K562 (cell line): Measurements from ENCODE around the gene VPS35L. TPM values are rescaled to one million over a fixed set of nuclear protein-coding genes. Genes with fewer than 3 reads are reported as not detected.
A peak's percentile ranks its signal among the peaks of the same experiment; 100 is the strongest.

Experiments used
- ARID1B ChIP-seq: fragments of 450-650 bp; IDR thresholded peaks from 2 replicates; pipeline ENCODE4 v1.6.1; 2016; ENCODE audit warnings: antibody characterized with exemption, mild to moderate bottlenecking, inconsistent platforms
- ATF7 ChIP-seq: fragments of 450-650 bp; IDR thresholded peaks from 2 replicates; pipeline ENCODE4 v1.7.1; 2014; ENCODE audit warnings: mild to moderate bottlenecking, moderate library complexity
- BHLHE40 ChIP-seq: IDR thresholded peaks from 2 replicates; pipeline ENCODE4 v1.6.1; 2011; ENCODE audit warnings: low read length, improper control_type of control experiment
- BRD9 ChIP-seq: fragments of 450-650 bp; IDR thresholded peaks from 2 replicates; pipeline ENCODE4 v1.6.1; 2018; ENCODE audit warnings: low read depth; ENCODE audit not compliant: partially characterized antibody
- CTCFL ChIP-seq: IDR thresholded peaks from 2 replicates; pipeline ENCODE4 v1.6.1; 2011; ENCODE audit warnings: borderline replicate concordance, low read depth, mild to moderate bottlenecking, moderate library complexity, low read length; ENCODE audit not compliant: insufficient read depth, poor library complexity, severe bottlenecking
- EGR1 ChIP-seq: fragments of 450-650 bp; conservative IDR thresholded peaks from 2 replicates; pipeline ENCODE4 v1.6.1; 2017; ENCODE audit warnings: mild to moderate bottlenecking
- ETV5 ChIP-seq: sonication (generic); formaldehyde crosslinking; IDR thresholded peaks from 2 replicates; pipeline ENCODE4 v1.4.0; 2020; ENCODE audit warnings: low read depth, mild to moderate bottlenecking, missing genetic modification reagents
- FOXJ2 ChIP-seq: fragments of 200-800 bp; sonication (Bioruptor generic); IDR thresholded peaks from 2 replicates; pipeline ENCODE4 v1.6.1; 2016; ENCODE audit warnings: missing genetic modification characterization, missing compliant biosample characterization
- GTF2E2 ChIP-seq: fragments of 200-800 bp; sonication (Bioruptor generic); IDR thresholded peaks from 2 replicates; pipeline ENCODE4 v1.6.1; 2016; ENCODE audit warnings: missing genetic modification characterization, missing compliant biosample characterization
- HDGF ChIP-seq: fragments of 450-650 bp; IDR thresholded peaks from 2 replicates; pipeline ENCODE4 v1.6.1; 2016
- ILK ChIP-seq: fragments of 450-650 bp; IDR thresholded peaks from 2 replicates; pipeline ENCODE4 v1.6.1; 2016; ENCODE audit warnings: missing genetic modification characterization, low read depth, mild to moderate bottlenecking, missing compliant biosample characterization, moderate library complexity, borderline replicate concordance
- IRF9 ChIP-seq: fragments of 450-650 bp; IDR thresholded peaks from 2 replicates; pipeline ENCODE4 v1.6.1; 2016; ENCODE audit warnings: missing biosample characterization, missing genetic modification characterization
- JUN ChIP-seq, 2 experiments: sonication (generic) in 1 of 2; formaldehyde crosslinking in 1 of 2; IDR thresholded peaks; 2 replicates each; pipeline versions ENCODE4 v1.6.1 to v1.8.0; 2012 to 2022; ENCODE audit warnings: borderline replicate concordance in 2 of 2, mild to moderate bottlenecking in 2 of 2, improper control_type of control experiment in 1 of 2, low read depth in 1 of 2, low read length in 1 of 2, missing genetic modification reagents in 1 of 2
- KDM2B ChIP-seq: fragments of 250-450 bp; sonication (Bioruptor Pico); IDR thresholded peaks from 2 replicates; pipeline ENCODE4 v1.8.0; 2021; ENCODE audit warnings: mild to moderate bottlenecking, moderate library complexity
- MCM7 ChIP-seq, 2 experiments: fragments of 450-650 bp; IDR thresholded peaks; 2 replicates each; pipeline ENCODE4 v1.6.1; 2016 to 2018
- MXI1 ChIP-seq: IDR thresholded peaks from 2 replicates; pipeline ENCODE4 v1.6.1; 2011; ENCODE audit warnings: low read depth, mild to moderate bottlenecking, improper control_type of control experiment, low read length
- NCOR1 ChIP-seq: fragments of 450-650 bp; IDR thresholded peaks from 2 replicates; pipeline ENCODE4 v1.6.1; 2016; ENCODE audit warnings: mild to moderate bottlenecking, moderate library complexity
- PHF21A ChIP-seq: fragments of 450-650 bp; IDR thresholded peaks from 2 replicates; pipeline ENCODE4 v1.6.1; 2017; ENCODE audit warnings: low read depth, borderline replicate concordance
- PTBP1 ChIP-seq: fragments of 200-400 bp; formaldehyde crosslinking; IDR thresholded peaks from 2 replicates; pipeline ENCODE4 v1.6.1; 2017; ENCODE audit warnings: low read depth, low read length
- SMAD3 ChIP-seq: fragments of 450-650 bp; formaldehyde crosslinking; conservative IDR thresholded peaks from 2 replicates; pipeline ENCODE4 v1.4.0; 2020; ENCODE audit warnings: mild to moderate bottlenecking
- TCF15 ChIP-seq: fragments of 250-450 bp; sonication (Bioruptor Pico); IDR thresholded peaks from 2 replicates; pipeline ENCODE4 v1.8.0; 2022; ENCODE audit warnings: moderate library complexity, mild to moderate bottlenecking, inconsistent platforms
- TCF3 ChIP-seq: sonication (generic); formaldehyde crosslinking; IDR thresholded peaks from 2 replicates; pipeline ENCODE4 v1.4.0; 2020; ENCODE audit warnings: mild to moderate bottlenecking, missing genetic modification reagents
- TFAM ChIP-seq: fragments of 250-450 bp; sonication (Bioruptor Pico); conservative IDR thresholded peaks from 2 replicates; pipeline ENCODE4 v1.5.0; 2021; ENCODE audit warnings: mild to moderate bottlenecking, moderate library complexity
- XRCC5 ChIP-seq: fragments of 200-400 bp; formaldehyde crosslinking; IDR thresholded peaks from 2 replicates; pipeline ENCODE4 v1.6.1; 2017; ENCODE audit warnings: low read depth, mild to moderate bottlenecking, low read length
- ZNF133 ChIP-seq: fragments of 250-450 bp; sonication (Bioruptor Pico); IDR thresholded peaks from 2 replicates; pipeline ENCODE4 v1.4.0; 2020; ENCODE audit warnings: mild to moderate bottlenecking
- ZNF143 ChIP-seq: sonication (generic); formaldehyde crosslinking; IDR thresholded peaks from 2 replicates; pipeline ENCODE4 v1.9.0; 2022; ENCODE audit warnings: mild to moderate bottlenecking, missing genetic modification reagents
- ZNF316 ChIP-seq: fragments of 450-650 bp; IDR thresholded peaks from 2 replicates; pipeline ENCODE4 v1.6.1; 2016
- ZNF75A ChIP-seq: fragments of 450-650 bp; formaldehyde crosslinking; IDR thresholded peaks from 2 replicates; pipeline ENCODE4 v1.4.0; 2020; ENCODE audit warnings: mild to moderate bottlenecking
- polyA plus RNA-seq, 8 experiments: library from polyadenylated mRNA; depleted of rRNA in 4 of 8; stranded (reverse) in 5 of 8; unstranded in 3 of 8; fragments of >200 nt; fragmentation: Nextera tagmentation in 2 of 8; fragmentation: Illumina TruSeq in 1 of 8; extraction: Ambion mirVana in 2 of 8; extraction: Trizol in 1 of 8; gene quantifications; 2 replicates each; pipeline versions ENCODE4 v1.2.1 to v1.2.3, GENCODE V29; 2011 to 2014; ENCODE audit warnings: inconsistent platforms in 1 of 8, missing spikeins in 1 of 8
- total RNA-seq, 7 experiments: library from RNA; depleted of rRNA in 6 of 7; stranded (reverse); fragments of >200 nt in 6 of 7; fragmentation: Illumina TruSeq in 2 of 7; extraction: Trizol in 2 of 7; gene quantifications; 2 replicates each; pipeline versions ENCODE4 v1.2.1 to v1.2.3, GENCODE V29; 2011 to 2021; ENCODE audit warnings: low replicate concordance in 1 of 7

The VPS35L gene
- total and polyA plus RNA-seq, 9 of the 15 experiments (the other 6 are each of a cell fraction or from before 2014, with no cell fraction given) = 10.2 to 30.4 (median 20.1) TPM

- TF ChIP-seq ATF7 = peak; percentile 93
- peak; percentile 73 for TF ChIP-seq FOXJ2 (tag)
- no peak for TF ChIP-seq IRF9 (tag)
- peak; percentile 93 for TF ChIP-seq ZNF143 (CRISPR knock-in tag)
- TF ChIP-seq CTCFL = no peak
- TF ChIP-seq NCOR1 = no peak
- peak; percentile 61 for TF ChIP-seq ETV5
- no peak for TF ChIP-seq PTBP1
- TF ChIP-seq BRD9 = no peak
- no peak for TF ChIP-seq GTF2E2
- 0 out of 2 replicates have a peak, but pooled peaks have one; percentile 19 for TF ChIP-seq BHLHE40
- no peak for TF ChIP-seq TFAM (CRISPR knock-in tag)
- TF ChIP-seq SMAD3 (CRISPR knock-in tag) = no peak; the same call in 1 of the 2 replicates
- TF ChIP-seq HDGF = no peak
- TF ChIP-seq EGR1 = no peak
- no peak for TF ChIP-seq ZNF316
- TF ChIP-seq PHF21A = no peak
- no peak for TF ChIP-seq ARID1B
- TF ChIP-seq ZNF133 = no peak
- peak; percentile 64 for TF ChIP-seq MXI1
- peak; percentile 43; the same call in 1 of the 2 replicates for TF ChIP-seq JUN (IDR thresholded peaks at IDR 0.05; ENCODE audit: borderline replicate concordance, low read depth, low read length)
- no peak for TF ChIP-seq JUN (CRISPR knock-in tag; IDR thresholded peaks at IDR 0.05; ENCODE audit: borderline replicate concordance)
- TF ChIP-seq TCF15 (CRISPR knock-in tag) = no peak
- no peak for TF ChIP-seq ILK (tag)
- 0 out of 2 replicates have a peak, but pooled peaks have one; percentile 14 for TF ChIP-seq XRCC5
- TF ChIP-seq TCF3 = no peak
- TF ChIP-seq KDM2B = no peak
- TF ChIP-seq ZNF75A (CRISPR knock-in tag) = no peak
- no peak for TF ChIP-seq MCM7 (IDR thresholded peaks at IDR 0.05)
Measured at GRCh38 chr16:19523559-19524355, 31.7 kb upstream of the VPS35L start, which contains the start of gene CCP110 (continued).
